Tibial nerve (tissue), 4 donors: ENCODE measurements around the gene TEAD4. TPM values are rescaled to one million over a fixed set of nuclear protein-coding genes. Genes with fewer than 3 reads are reported as not detected.

Experiments used
- DNase-seq, 2 donors: peaks; one replicate each; pipeline ENCODE4 v3.0.0-alpha.2; 2019; ENCODE audit warnings: low spot score in 2 of 2
- H3K27ac ChIP-seq, 4 donors: fragments of 200-600 bp; sonication (generic) in 3 of 4; one replicate each; pipeline ENCODE4 v1.5.1; 2017 to 2019; ENCODE audit warnings: mild to moderate bottlenecking in 1 of 4
- H3K27me3 ChIP-seq, 2 donors: fragments of 200-600 bp; sonication (generic) in 1 of 2; one replicate each; pipeline versions ENCODE4 v1.5.1 to v1.6.0; 2017 to 2019
- H3K36me3 ChIP-seq, 3 donors: fragments of 200-600 bp; sonication (generic); one replicate each; pipeline ENCODE4 v1.5.1; 2018 to 2019
- H3K4me1 ChIP-seq, 4 donors: fragments of 200-600 bp; sonication (generic) in 3 of 4; one replicate each; pipeline ENCODE4 v1.5.1; 2017 to 2019
- H3K4me3 ChIP-seq, 4 donors: fragments of 200-600 bp; sonication (generic) in 3 of 4; one replicate each; pipeline ENCODE4 v1.5.1; 2017 to 2019; ENCODE audit warnings: mild to moderate bottlenecking in 1 of 4, moderate library complexity in 1 of 4
- H3K9me3 ChIP-seq, 4 donors: fragments of 200-600 bp; sonication (generic) in 3 of 4; one replicate each; pipeline ENCODE4 v1.5.1; 2017 to 2019
- EP300 ChIP-seq, 2 donors: sonication (generic); formaldehyde crosslinking; IDR thresholded peaks; one replicate each; pipeline ENCODE4 v1.6.1; 2017; ENCODE audit warnings: antibody characterized with exemption in 2 of 2, mild to moderate bottlenecking in 1 of 2
- POLR2A ChIP-seq, 2 donors: fragments of 450-650 bp; IDR thresholded peaks; one replicate each; pipeline ENCODE4 v1.6.1; 2017; ENCODE audit warnings: antibody characterized with exemption in 2 of 2, mild to moderate bottlenecking in 2 of 2, moderate library complexity in 2 of 2
- WGBS, 2 donors: methylation state at CpG; one replicate each; pipeline ENCODE4 v1.1.5; 2018; 5-methylcytosine and 5-hydroxymethylcytosine counted together
- total RNA-seq, 4 donors: library from RNA; depleted of rRNA; stranded (reverse); fragments of >200 nt; gene quantifications; one replicate each; pipeline ENCODE4 v1.1.0, GENCODE V29; 2016
- TF ChIP-seq, protein P1 (sequence below), 5 experiments: fragments of 200-600 bp in 3 of 5; fragments of 450-650 bp in 2 of 5; sonication (generic) in 3 of 5; IDR thresholded peaks; one replicate each; pipeline ENCODE4 v1.5.1; 2016 to 2019; ENCODE audit warnings: antibody characterized with exemption in 5 of 5, mild to moderate bottlenecking in 3 of 5, moderate library complexity in 2 of 5

The TEAD4 gene
- total RNA-seq, 4 donors from 2014 or later = 17.2 to 34.2 (median 23.5) TPM

DNA sequence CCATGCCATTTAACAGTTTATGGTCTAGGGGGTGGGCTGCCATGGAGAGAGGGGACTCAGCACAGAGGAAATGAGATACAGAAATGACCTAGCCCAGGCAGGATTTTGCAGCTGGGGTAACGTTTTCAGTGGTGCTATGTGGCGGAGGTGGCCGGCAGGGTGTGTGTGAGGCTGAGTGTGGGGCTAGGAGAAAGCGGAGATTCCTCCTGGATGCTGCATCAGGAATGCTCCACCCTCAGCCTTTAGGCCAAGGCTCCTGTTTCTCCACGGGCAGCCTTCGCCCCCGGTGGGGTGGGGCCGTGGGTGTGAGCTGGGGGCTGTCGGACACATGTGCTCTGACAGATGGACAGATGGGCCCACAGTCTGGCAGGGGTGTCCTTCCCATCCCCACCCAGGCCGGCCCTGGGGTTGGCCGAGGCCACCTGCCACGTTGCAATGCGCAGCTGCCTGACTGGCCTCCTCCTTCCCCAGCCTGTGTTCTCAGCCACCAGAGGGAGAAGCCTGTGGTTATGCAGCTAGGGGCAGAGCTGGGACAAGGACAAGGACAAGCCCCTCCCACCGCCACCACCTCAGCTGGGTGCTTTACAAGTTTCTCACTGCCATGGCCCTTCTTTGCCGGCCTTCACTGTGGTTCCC lies 44.3 kb downstream of the TEAD4 start:
- no peaks in the 10 kb centered on the region for H3K9me3 ChIP-seq
- H3K4me1 ChIP-seq = no peaks in the 10 kb centered on the region
- H3K27me3 ChIP-seq = no peaks in the 10 kb centered on the region
- H3K4me3 ChIP-seq = no peak overlapping the region
- no peak overlapping the region for H3K27ac ChIP-seq
- WGBS, 2 donors = 74 to 78% methylated on average over 15 of the region's 15 CpGs
- DNase-seq = no peak
- TF ChIP-seq EP300 (IDR thresholded peaks at IDR 0.05) (no peak), POLR2A (IDR thresholded peaks at IDR 0.05) (no peak)
- H3K36me3 ChIP-seq = no peaks in the 10 kb centered on the region

DNA sequence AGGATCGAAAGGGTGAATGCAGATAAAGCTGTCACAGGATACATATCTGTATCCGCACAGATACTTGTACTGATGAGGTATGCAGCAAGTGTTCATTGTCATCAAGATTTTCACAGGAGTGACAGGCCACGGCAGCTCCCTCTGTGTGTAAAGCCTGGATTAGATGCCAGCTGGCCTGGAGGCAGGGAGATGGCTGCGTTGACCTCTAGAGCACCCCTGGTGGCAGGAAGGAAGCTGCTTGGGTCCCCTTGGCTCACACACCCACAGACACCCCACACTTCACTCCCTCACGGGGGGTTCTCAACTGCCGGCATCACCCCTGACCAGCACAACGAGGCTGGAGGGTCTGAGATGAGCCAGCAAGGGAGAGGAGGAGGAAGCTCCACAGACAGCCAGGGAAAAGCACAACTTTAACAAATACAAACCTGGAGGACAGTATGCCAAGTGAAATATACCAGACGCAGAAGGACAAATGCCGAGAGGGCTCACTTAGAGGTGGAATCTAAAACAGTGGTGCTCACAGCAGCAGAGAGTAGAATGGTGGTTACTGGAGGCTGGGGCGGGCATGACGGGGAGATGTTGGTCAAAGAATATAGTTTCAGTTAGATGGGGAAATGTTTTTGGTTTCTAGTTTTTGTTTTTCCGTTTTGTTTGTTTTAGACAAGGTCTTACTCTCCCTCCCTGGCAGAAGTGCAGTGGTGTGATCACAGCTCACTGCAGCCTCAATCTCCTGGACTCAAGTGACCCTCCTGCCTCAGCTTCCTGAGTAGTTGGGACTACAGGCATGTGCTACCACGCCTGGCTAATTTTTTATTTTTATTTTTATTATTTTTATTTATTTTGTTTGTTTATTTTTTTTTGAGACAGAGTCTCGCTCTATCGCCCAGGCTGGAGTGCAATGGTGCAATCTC lies 45.7 kb downstream of the TEAD4 start:
- H3K27ac ChIP-seq = no peak overlapping the region
- no peak for DNase-seq
- no peaks in the 10 kb centered on the region for H3K27me3 ChIP-seq
- no peaks in the 10 kb centered on the region for H3K9me3 ChIP-seq
- TF ChIP-seq POLR2A (IDR thresholded peaks at IDR 0.05) = no peak
- TF ChIP-seq, protein P1, sequence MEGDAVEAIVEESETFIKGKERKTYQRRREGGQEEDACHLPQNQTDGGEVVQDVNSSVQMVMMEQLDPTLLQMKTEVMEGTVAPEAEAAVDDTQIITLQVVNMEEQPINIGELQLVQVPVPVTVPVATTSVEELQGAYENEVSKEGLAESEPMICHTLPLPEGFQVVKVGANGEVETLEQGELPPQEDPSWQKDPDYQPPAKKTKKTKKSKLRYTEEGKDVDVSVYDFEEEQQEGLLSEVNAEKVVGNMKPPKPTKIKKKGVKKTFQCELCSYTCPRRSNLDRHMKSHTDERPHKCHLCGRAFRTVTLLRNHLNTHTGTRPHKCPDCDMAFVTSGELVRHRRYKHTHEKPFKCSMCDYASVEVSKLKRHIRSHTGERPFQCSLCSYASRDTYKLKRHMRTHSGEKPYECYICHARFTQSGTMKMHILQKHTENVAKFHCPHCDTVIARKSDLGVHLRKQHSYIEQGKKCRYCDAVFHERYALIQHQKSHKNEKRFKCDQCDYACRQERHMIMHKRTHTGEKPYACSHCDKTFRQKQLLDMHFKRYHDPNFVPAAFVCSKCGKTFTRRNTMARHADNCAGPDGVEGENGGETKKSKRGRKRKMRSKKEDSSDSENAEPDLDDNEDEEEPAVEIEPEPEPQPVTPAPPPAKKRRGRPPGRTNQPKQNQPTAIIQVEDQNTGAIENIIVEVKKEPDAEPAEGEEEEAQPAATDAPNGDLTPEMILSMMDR (IDR thresholded peaks at IDR 0.05) = no peak
- no peak for TF ChIP-seq EP300 (IDR thresholded peaks at IDR 0.05)
- H3K4me1 ChIP-seq = no peaks in the 10 kb centered on the region
- WGBS, 2 donors = 77 to 86% methylated on average over 14 to 15 of the region's 15 CpGs
- peaks cover 0 to 6% (median 0%) of the 10 kb centered on the region in 3 donors for H3K36me3 ChIP-seq
- H3K4me3 ChIP-seq = no peak overlapping the region

DNA sequence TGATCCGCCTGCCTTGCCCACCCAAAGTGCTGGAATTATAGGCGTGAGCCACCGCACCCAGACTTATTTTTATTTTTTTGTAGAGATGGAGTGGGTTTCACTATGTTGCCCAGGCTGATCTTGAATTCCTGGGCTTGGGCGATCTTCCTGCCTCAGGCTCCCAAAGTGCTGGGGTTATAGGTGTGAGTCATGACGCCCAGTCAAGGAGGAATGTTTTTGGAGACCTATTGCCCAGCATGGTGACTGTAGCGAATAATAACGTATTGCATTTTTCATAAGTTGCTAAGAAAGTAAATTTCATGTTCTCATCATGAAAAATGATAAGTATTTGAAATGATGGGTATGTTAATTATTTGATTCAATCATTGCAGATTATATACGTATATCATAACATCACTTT lies 46.5 kb downstream of the TEAD4 start:
- 96 to 97% methylated on average over 8 of the region's 8 CpGs for WGBS, 2 donors
- peaks cover 0 to 12% (median 0%) of the 10 kb centered on the region in 3 donors for H3K36me3 ChIP-seq
- H3K27me3 ChIP-seq = no peaks in the 10 kb centered on the region
- no peaks in the 10 kb centered on the region for H3K9me3 ChIP-seq
- no peak overlapping the region for H3K4me3 ChIP-seq
- no peak overlapping the region for H3K27ac ChIP-seq
- TF ChIP-seq EP300 (IDR thresholded peaks at IDR 0.05) (no peak), POLR2A (IDR thresholded peaks at IDR 0.05) (no peak)
- TF ChIP-seq, protein P1 (IDR thresholded peaks at IDR 0.05) = no peak
- no peaks in the 10 kb centered on the region for H3K4me1 ChIP-seq
- no peak for DNase-seq

- Histone ChIP-seq H3K27ac (no peak overlapping the region), H3K36me3 (peaks cover 0 to 25% (median 0%) of the 10 kb centered on the region in 3 donors), H3K4me3 (no peak overlapping the region), H3K9me3 (no peaks in the 10 kb centered on the region), H3K4me1 (no peaks in the 10 kb centered on the region), H3K27me3 (no peaks in the 10 kb centered on the region)
- 81 to 85% methylated on average over 13 to 14 of the region's 14 CpGs for WGBS, 2 donors
- no peak for TF ChIP-seq POLR2A (IDR thresholded peaks at IDR 0.05)
- TF ChIP-seq, protein P1 (IDR thresholded peaks at IDR 0.05) = no peak
- no peak for TF ChIP-seq EP300 (IDR thresholded peaks at IDR 0.05)
- DNase-seq = no peak
Measured at GRCh38 chr12:3009780-3010179, 50.6 kb downstream of the TEAD4 start.

DNA sequence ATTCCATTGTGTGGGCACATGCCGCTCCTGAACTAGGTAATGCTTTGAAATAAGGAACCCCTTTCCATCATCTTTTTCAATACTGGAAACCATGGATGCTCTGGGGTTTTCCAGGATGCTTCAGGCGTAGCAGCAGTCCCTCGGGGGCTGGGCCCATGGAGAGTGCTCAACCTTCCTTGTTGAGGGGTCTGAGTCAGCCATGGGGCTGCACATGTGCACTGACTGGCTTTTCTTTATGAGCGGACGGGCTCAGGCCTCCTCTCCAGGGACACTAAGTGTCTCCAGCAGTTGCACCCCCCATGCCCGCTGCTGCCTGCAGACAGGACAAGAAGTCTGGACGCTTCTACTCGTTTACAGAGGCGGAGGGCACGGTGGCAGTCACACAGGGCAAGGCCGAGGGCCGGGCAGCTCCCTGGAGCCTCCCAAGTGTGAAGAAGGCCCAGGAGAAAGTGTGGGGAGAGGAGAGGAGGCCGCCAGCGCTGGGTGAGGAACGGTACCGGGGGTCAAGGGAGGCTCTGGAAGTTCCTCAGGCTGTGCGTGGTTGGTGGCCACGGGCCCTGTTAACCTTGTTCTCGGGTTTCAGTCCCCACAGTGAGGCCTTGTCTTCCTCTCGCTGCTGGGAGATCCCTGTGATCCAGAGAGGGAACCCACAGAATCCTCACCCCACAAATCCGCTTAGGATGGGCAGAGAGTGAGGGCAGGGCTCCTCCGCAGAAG lies 51.2 kb downstream of the TEAD4 start:
- no peak for DNase-seq
- no peaks in the 10 kb centered on the region for H3K27me3 ChIP-seq
- H3K27ac ChIP-seq = no peak overlapping the region
- no peak overlapping the region for H3K4me3 ChIP-seq
- TF ChIP-seq, protein P1 (IDR thresholded peaks at IDR 0.05) = no peak
- no peak for TF ChIP-seq EP300 (IDR thresholded peaks at IDR 0.05)
- TF ChIP-seq POLR2A (IDR thresholded peaks at IDR 0.05) = no peak
- no peaks in the 10 kb centered on the region for H3K9me3 ChIP-seq
- WGBS, 2 donors = 84 to 85% methylated on average over 18 to 22 of the region's 22 CpGs
- peaks cover 0 to 25% (median 0%) of the 10 kb centered on the region in 3 donors for H3K36me3 ChIP-seq
- no peaks in the 10 kb centered on the region for H3K4me1 ChIP-seq
